Caco-2 (cell line): ENCODE results near the gene SALL1. TPM values are rescaled to one million over a fixed set of nuclear protein-coding genes. Genes with fewer than 3 reads are reported as not detected.

Experiments used
- BruUV-seq: library from RNA; stranded (reverse); fragments of 400-500 nt; replicated peaks from 2 replicates; lab custom pipeline; 2021; lab: Mats Ljungman, UMichigan
- CTCF ChIA-PET: fragments of 300-600 bp; sonication (Branson Sonifier 250); formaldehyde crosslinking; loops from one replicate; lab custom pipeline; 2022; ENCODE audit warnings: antibody characterized with exemption; lab: Charles Lee
- POLR2A ChIA-PET: fragments of 300-600 bp; sonication (Branson Sonifier 250); formaldehyde crosslinking; loops from one replicate; lab custom pipeline; 2022; ENCODE audit warnings: antibody characterized with exemption; lab: Charles Lee
- DNase-seq, 2 experiments: peaks; one replicate each; pipeline versions ENCODE4 v3.0.0 to v3.0.0-alpha.2; 2020 to 2022
- H3K27me3 ChIP-seq: replicated peaks from 2 replicates; pipeline ENCODE4 v1.6.0; 2011; ENCODE audit warnings: low read length; ENCODE audit not compliant: control insufficient read depth, insufficient read depth
- H3K36me3 ChIP-seq: 2 replicates; pipeline ENCODE4 v1.5.1; 2011; ENCODE audit warnings: low read length; ENCODE audit not compliant: control insufficient read depth, insufficient read depth
- H3K4me1 ChIP-seq: fragments of 250-450 bp; sonication (Bioruptor Pico); 2 replicates; pipeline ENCODE4 v1.5.1; 2020; ENCODE audit warnings: mild to moderate bottlenecking
- H3K4me3 ChIP-seq: 2 replicates; pipeline ENCODE4 v1.5.1; 2011; ENCODE audit warnings: low read depth, mild to moderate bottlenecking, control low read depth, low read length
- H3K9me3 ChIP-seq: fragments of 250-450 bp; sonication (Bioruptor Pico); 2 replicates; pipeline ENCODE4 v1.5.1; 2020; ENCODE audit warnings: mild to moderate bottlenecking, moderate library complexity
- H3K27ac Mint-ChIP-seq: one replicate; pipeline ENCODE4 v1.8.0; 2022; ENCODE audit warnings: mixed read lengths; ENCODE audit not compliant: unreplicated experiment
- H3K27me3 Mint-ChIP-seq: one replicate; pipeline ENCODE4 v1.8.0; 2022; ENCODE audit warnings: mixed read lengths; ENCODE audit not compliant: insufficient read depth, unreplicated experiment
- H3K36me3 Mint-ChIP-seq: one replicate; pipeline ENCODE4 v1.8.0; 2022; ENCODE audit warnings: mild to moderate bottlenecking, mixed read lengths; ENCODE audit not compliant: insufficient read depth, unreplicated experiment
- H3K4me1 Mint-ChIP-seq: one replicate; pipeline ENCODE4 v1.8.0; 2022; ENCODE audit warnings: low read depth, mixed read lengths; ENCODE audit not compliant: unreplicated experiment
- H3K4me3 Mint-ChIP-seq: one replicate; pipeline ENCODE4 v1.8.0; 2022; ENCODE audit warnings: mild to moderate bottlenecking, moderate library complexity, mixed read lengths; ENCODE audit not compliant: unreplicated experiment
- H3K9me3 Mint-ChIP-seq: one replicate; pipeline ENCODE4 v1.8.0; 2022; ENCODE audit warnings: mixed read lengths; ENCODE audit not compliant: unreplicated experiment
- intact Hi-C: fragments of 100-400 bp; cut with micrococcal nuclease; formaldehyde crosslinking; loops from one replicate; pipeline ENCODE4 v1.10.0; 2022; ENCODE audit not compliant: unreplicated experiment
- total RNA-seq: library from RNA; stranded (reverse); gene quantifications from 2 replicates; pipeline ENCODE4 v1.2.3, GENCODE V29; 2022
- TF ChIP-seq, protein P1 (sequence below), 2 experiments: fragments of 200-600 bp in 1 of 2; IDR thresholded peaks; 1 replicate in 1 of 2; 2 replicates in 1 of 2; pipeline versions ENCODE4 v1.5.1 to v1.8.0; 2011 to 2022; ENCODE audit warnings: antibody characterized with exemption in 1 of 2, control low read depth in 1 of 2, inconsistent platforms in 1 of 2, low read depth in 1 of 2, low read length in 1 of 2, mild to moderate bottlenecking in 1 of 2, moderate library complexity in 1 of 2; ENCODE audit not compliant: insufficient read depth in 1 of 2, severe bottlenecking in 1 of 2, unreplicated experiment in 1 of 2

Gene SALL1
- total RNA-seq, 1 experiment from 2014 or later: not detected

DNA sequence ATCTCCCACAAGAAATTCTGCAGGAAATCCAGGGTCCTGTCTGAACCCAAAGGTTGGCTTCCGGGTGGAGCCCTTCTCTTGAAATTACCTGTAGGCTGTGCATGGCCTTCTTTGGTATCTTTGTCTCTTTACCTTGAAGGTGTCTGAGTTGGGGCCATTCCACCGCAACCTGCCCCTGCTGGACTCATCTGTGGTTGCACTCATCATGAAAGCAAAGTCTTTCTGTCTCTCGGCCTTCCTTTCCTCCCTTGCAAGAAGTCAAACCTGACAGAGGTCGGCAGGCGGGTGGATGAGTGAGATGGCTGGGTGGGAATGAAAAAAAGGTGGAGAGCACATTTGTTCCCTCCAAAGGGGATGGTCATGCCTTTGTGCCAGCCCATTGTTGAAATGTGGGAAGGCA is 25.1 kb downstream of the SALL1 start:
- H3K4me1 ChIP-seq: peaks cover 19% of the 10 kb centered on the region
- CTCF ChIA-PET: interaction anchor here (0.7 kb wide), 2 partner anchors 110 to 225 kb away, joined by 3 to 4 read pairs; no protein-coding TSS in a partner anchor
- H3K36me3 ChIP-seq: no peaks in the 10 kb centered on the region
- no peak overlapping the region for H3K27ac Mint-ChIP-seq
- no peaks in the 10 kb centered on the region for H3K9me3 ChIP-seq
- peaks cover 33% of the 10 kb centered on the region for H3K4me1 Mint-ChIP-seq
- no peak overlapping the region for H3K4me3 Mint-ChIP-seq
- no peak for DNase-seq
- H3K4me3 ChIP-seq: no peak overlapping the region
- TF ChIP-seq, protein P1, sequence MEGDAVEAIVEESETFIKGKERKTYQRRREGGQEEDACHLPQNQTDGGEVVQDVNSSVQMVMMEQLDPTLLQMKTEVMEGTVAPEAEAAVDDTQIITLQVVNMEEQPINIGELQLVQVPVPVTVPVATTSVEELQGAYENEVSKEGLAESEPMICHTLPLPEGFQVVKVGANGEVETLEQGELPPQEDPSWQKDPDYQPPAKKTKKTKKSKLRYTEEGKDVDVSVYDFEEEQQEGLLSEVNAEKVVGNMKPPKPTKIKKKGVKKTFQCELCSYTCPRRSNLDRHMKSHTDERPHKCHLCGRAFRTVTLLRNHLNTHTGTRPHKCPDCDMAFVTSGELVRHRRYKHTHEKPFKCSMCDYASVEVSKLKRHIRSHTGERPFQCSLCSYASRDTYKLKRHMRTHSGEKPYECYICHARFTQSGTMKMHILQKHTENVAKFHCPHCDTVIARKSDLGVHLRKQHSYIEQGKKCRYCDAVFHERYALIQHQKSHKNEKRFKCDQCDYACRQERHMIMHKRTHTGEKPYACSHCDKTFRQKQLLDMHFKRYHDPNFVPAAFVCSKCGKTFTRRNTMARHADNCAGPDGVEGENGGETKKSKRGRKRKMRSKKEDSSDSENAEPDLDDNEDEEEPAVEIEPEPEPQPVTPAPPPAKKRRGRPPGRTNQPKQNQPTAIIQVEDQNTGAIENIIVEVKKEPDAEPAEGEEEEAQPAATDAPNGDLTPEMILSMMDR (IDR thresholded peaks at IDR 0.05; ENCODE audit: insufficient read depth in 1 of 2, low read depth in 1 of 2, low read length in 1 of 2, severe bottlenecking in 1 of 2, unreplicated experiment in 1 of 2): no peak
- intact Hi-C loops: no loop called here
- no peaks in the 10 kb centered on the region for H3K36me3 Mint-ChIP-seq
- H3K27me3 Mint-ChIP-seq: no peaks in the 10 kb centered on the region
- no peaks in the 10 kb centered on the region for H3K9me3 Mint-ChIP-seq
- H3K27me3 ChIP-seq: no peaks in the 10 kb centered on the region
- BruUV-seq: no TSS peak
- POLR2A ChIA-PET: no interaction called here

DNA sequence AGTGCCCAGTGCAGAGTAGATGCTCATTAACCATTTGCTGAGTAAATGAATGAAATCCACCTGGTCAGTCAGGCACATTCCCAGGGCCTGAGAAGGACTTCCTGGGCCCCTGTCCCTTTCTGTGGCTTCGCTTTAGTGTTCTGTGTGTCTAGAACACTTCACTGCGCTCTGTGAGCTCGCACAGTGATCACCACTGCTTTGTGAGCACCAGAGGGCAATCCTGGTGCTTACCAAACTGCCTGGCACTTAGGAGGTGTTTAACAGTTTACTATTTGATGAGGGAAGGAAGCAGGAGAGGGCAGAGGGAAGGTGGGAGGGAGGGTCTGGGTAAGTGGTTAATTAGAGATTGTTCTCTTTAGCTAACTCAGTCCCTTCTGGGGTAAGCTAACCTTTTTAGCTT is 26.2 kb downstream of the SALL1 start:
- ChIA-PET CTCF (no interaction called here), POLR2A (no interaction called here)
- no peaks in the 10 kb centered on the region for H3K9me3 ChIP-seq
- H3K27me3 ChIP-seq: no peaks in the 10 kb centered on the region
- intact Hi-C loops: no loop called here
- TF ChIP-seq, protein P1 (IDR thresholded peaks at IDR 0.05; ENCODE audit: insufficient read depth in 1 of 2, low read depth in 1 of 2, low read length in 1 of 2, severe bottlenecking in 1 of 2, unreplicated experiment in 1 of 2): no peak
- H3K4me1 ChIP-seq: peaks cover 30% of the 10 kb centered on the region
- no TSS peak for BruUV-seq
- H3K36me3 ChIP-seq: no peaks in the 10 kb centered on the region
- H3K27me3 Mint-ChIP-seq: no peaks in the 10 kb centered on the region
- H3K4me3 ChIP-seq: no peak overlapping the region
- H3K27ac Mint-ChIP-seq: no peak overlapping the region
- no peak for DNase-seq
- H3K36me3 Mint-ChIP-seq: no peaks in the 10 kb centered on the region
- peaks cover 35% of the 10 kb centered on the region for H3K4me1 Mint-ChIP-seq
- H3K9me3 Mint-ChIP-seq: no peaks in the 10 kb centered on the region
- H3K4me3 Mint-ChIP-seq: no peak overlapping the region

DNA sequence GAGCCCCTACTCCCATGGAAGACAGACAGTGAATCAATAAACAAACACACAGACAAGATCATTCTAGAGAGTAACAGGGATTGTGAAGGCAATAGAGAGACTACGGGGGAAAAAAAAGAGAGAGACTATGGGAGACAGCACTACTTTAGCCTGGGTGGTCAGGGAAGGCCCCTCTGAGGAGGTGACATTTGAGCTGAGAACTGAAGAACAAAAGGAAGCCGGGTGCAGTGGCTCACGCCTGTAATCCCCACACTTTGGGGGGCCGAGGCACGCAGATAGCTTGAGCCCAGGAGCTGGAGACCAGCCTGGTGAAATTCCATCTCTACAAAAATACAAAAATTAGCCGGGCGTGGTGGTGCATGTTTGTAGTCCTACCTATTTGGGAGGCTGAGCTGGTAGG is 29.2 kb downstream of the SALL1 start:
- intact Hi-C loops: no loop called here
- no peak for DNase-seq
- H3K36me3 Mint-ChIP-seq: no peaks in the 10 kb centered on the region
- Histone ChIP-seq H3K9me3 (no peaks in the 10 kb centered on the region), H3K36me3 (no peaks in the 10 kb centered on the region), H3K4me3 (no peak overlapping the region), H3K27me3 (no peaks in the 10 kb centered on the region), H3K4me1 (peaks cover 32% of the 10 kb centered on the region)
- CTCF ChIA-PET: interaction anchor here (0.7 kb wide), 1 partner anchor 39 kb away, joined by 3 read pairs; no protein-coding TSS in a partner anchor
- POLR2A ChIA-PET: no interaction called here
- TF ChIP-seq, protein P1 (IDR thresholded peaks at IDR 0.05; ENCODE audit: insufficient read depth in 1 of 2, low read depth in 1 of 2, low read length in 1 of 2, severe bottlenecking in 1 of 2, unreplicated experiment in 1 of 2): no peak
- H3K4me3 Mint-ChIP-seq: no peak overlapping the region
- H3K4me1 Mint-ChIP-seq: peaks cover 27% of the 10 kb centered on the region
- no TSS peak for BruUV-seq
- H3K27me3 Mint-ChIP-seq: no peaks in the 10 kb centered on the region
- no peaks in the 10 kb centered on the region for H3K9me3 Mint-ChIP-seq
- H3K27ac Mint-ChIP-seq: no peak overlapping the region
